SK-N-SH (cell line): ENCODE results near the gene PDHX. TPM values are rescaled to one million over a fixed set of nuclear protein-coding genes. Genes with fewer than 3 reads are reported as not detected.

Experiments used
- CHD2 ChIP-seq: fragments of 150-350 bp; IDR thresholded peaks from 2 replicates; pipeline ENCODE4 v1.6.1; 2018; ENCODE audit warnings: low read length; ENCODE audit not compliant: partially characterized antibody
- EP300 ChIP-seq, 2 experiments: IDR thresholded peaks; 2 replicates each; pipeline versions ENCODE4 v1.4.0 to v1.6.1; 2012; ENCODE audit warnings: borderline replicate concordance in 1 of 2, low read depth in 1 of 2, low read length in 1 of 2
- GABPA ChIP-seq: IDR thresholded peaks from 2 replicates; pipeline ENCODE4 v1.4.0; 2012; ENCODE audit warnings: low read depth, mild to moderate bottlenecking
- IRF3 ChIP-seq: fragments of 150-350 bp; IDR thresholded peaks from 2 replicates; pipeline ENCODE4 v1.6.1; 2016; ENCODE audit warnings: mild to moderate bottlenecking, low read depth, low read length
- JUND ChIP-seq: IDR thresholded peaks from 2 replicates; pipeline ENCODE4 v1.4.0; 2012
- PBX3 ChIP-seq: IDR thresholded peaks from 2 replicates; pipeline ENCODE4; 2012
- REST ChIP-seq: IDR thresholded peaks from 2 replicates; pipeline ENCODE4 v1.6.1; 2012; ENCODE audit warnings: mild to moderate bottlenecking, low read depth, low read length, moderate library complexity
- TAF1 ChIP-seq: IDR thresholded peaks from 2 replicates; pipeline ENCODE4 v1.6.1; 2012; ENCODE audit warnings: low read depth, mild to moderate bottlenecking, low read length, moderate library complexity, borderline replicate concordance
- TEAD4 ChIP-seq: IDR thresholded peaks from 2 replicates; pipeline ENCODE4 v1.4.0; 2012; ENCODE audit warnings: mild to moderate bottlenecking, borderline replicate concordance; ENCODE audit not compliant: insufficient read depth
- USF1 ChIP-seq: IDR thresholded peaks from 2 replicates; pipeline ENCODE4 v1.4.0; 2012; ENCODE audit warnings: low read depth, borderline replicate concordance
- ZBTB33 ChIP-seq: IDR thresholded peaks from 2 replicates; pipeline ENCODE4 v1.4.0; 2012; ENCODE audit warnings: low read depth, borderline replicate concordance
- polyA plus RNA-seq, 3 experiments: library from polyadenylated mRNA; depleted of rRNA; stranded (reverse); fragments of >200 nt; gene quantifications; 2 replicates each; pipeline ENCODE4 v1.2.3, GENCODE V29; 2012

PDHX gene
- polyA plus RNA-seq, 1 of the 3 experiments (the other 2 are of a cell fraction) = 14.8 TPM

- TF ChIP-seq ZBTB33 (no peak), IRF3 (no peak), CHD2 (no peak), EP300 (IDR thresholded peaks at IDR 0.05; ENCODE audit: borderline replicate concordance in 1 of 2, low read depth in 1 of 2, low read length in 1 of 2) (peak in 1 of 2 experiments; percentile 79; a peak in 1 of 4 replicates), PBX3 (peak; percentile 97), TAF1 (no peak), JUND (peak; percentile 94), REST (no peak), USF1 (no peak), GABPA (no peak), TEAD4 (peak; percentile 65; the same call in 1 of the 2 replicates)
Observed at GRCh38 chr11:35030716-35031213, 114.3 kb downstream of the PDHX start (continued).
